CD4-positive, alpha-beta T cell treated with Interleukin-15 for 4 hours (primary cell): Measurements from ENCODE around the gene FBXO17.

Experiments used
- DNase-seq: peaks from one replicate; pipeline ENCODE4 v3.0.0-alpha.2; 2020; ENCODE audit warnings: low spot score

FBXO17 gene

GRCh38 chr19:38891771-38892170 is 83.8 kb downstream of the FBXO17 start:
- DNase-seq = no peak
